HepG2 (cell line): ENCODE results near the gene TRH. TPM values are rescaled to one million over a fixed set of nuclear protein-coding genes. Genes with fewer than 3 reads are reported as not detected.

Experiments used
- ARHGAP35 ChIP-seq: sonication (generic); formaldehyde crosslinking; IDR thresholded peaks from 2 replicates; pipeline ENCODE4 v1.9.0; 2022; ENCODE audit warnings: mild to moderate bottlenecking, inconsistent platforms, moderate library complexity, missing genetic modification reagents, borderline replicate concordance
- ATF4 ChIP-seq, 2 experiments: fragments of 450-650 bp in 1 of 2; sonication (generic) in 1 of 2; formaldehyde crosslinking; IDR thresholded peaks; 2 replicates each; pipeline versions ENCODE4 v1.5.0 to v1.8.0; 2020 to 2022; ENCODE audit warnings: mild to moderate bottlenecking in 1 of 2, missing genetic modification reagents in 1 of 2
- CAMTA2 ChIP-seq: sonication (generic); formaldehyde crosslinking; IDR thresholded peaks from 2 replicates; pipeline ENCODE4 v1.4.0; 2020; ENCODE audit warnings: mild to moderate bottlenecking, missing genetic modification reagents, borderline replicate concordance
- DNMT3B ChIP-seq: conservative IDR thresholded peaks from 2 replicates; pipeline ENCODE4 v1.6.1; 2016; ENCODE audit warnings: missing biosample characterization, control low read depth
- EHMT2 ChIP-seq: fragments of 200-600 bp; sonication (generic); IDR thresholded peaks from 2 replicates; pipeline ENCODE4 v1.7.0; 2017; ENCODE audit warnings: antibody characterized with exemption, low read depth, low read length, borderline replicate concordance
- EP300 ChIP-seq, 3 experiments: sonication (generic) in 1 of 3; formaldehyde crosslinking in 1 of 3; IDR thresholded peaks; 2 replicates each; pipeline versions ENCODE4 v1.5.1 to v1.6.1; 2011 to 2020; ENCODE audit warnings: low read depth in 2 of 3, low read length in 2 of 3, borderline replicate concordance in 1 of 3, improper control_type of control experiment in 1 of 3, mild to moderate bottlenecking in 1 of 3, missing genetic modification reagents in 1 of 3, moderate library complexity in 1 of 3
- MTF2 ChIP-seq: sonication (generic); formaldehyde crosslinking; IDR thresholded peaks from 2 replicates; pipeline ENCODE4 v1.5.0; 2020; ENCODE audit warnings: missing genetic modification reagents, borderline replicate concordance
- PHF8 ChIP-seq: sonication (generic); formaldehyde crosslinking; IDR thresholded peaks from 2 replicates; pipeline ENCODE4 v1.5.0; 2020; ENCODE audit warnings: missing genetic modification reagents
- POLR2G ChIP-seq: fragments of 200-400 bp; formaldehyde crosslinking; IDR thresholded peaks from 2 replicates; pipeline ENCODE4 v1.6.1; 2018; ENCODE audit warnings: mild to moderate bottlenecking, low read depth, low read length, moderate library complexity
- RBAK ChIP-seq: sonication (generic); formaldehyde crosslinking; IDR thresholded peaks from 2 replicates; pipeline ENCODE4 v1.5.1; 2020; ENCODE audit warnings: mild to moderate bottlenecking, missing genetic modification reagents
- SAP130 ChIP-seq: IDR thresholded peaks from 2 replicates; pipeline ENCODE4 v1.6.1; 2016; ENCODE audit warnings: low read depth
- SOX13 ChIP-seq, 3 experiments: fragments of 450-650 bp in 1 of 3; sonication (generic) in 1 of 3; formaldehyde crosslinking in 1 of 3; IDR thresholded peaks in 2 of 3; conservative IDR thresholded peaks in 1 of 3; 2 replicates each; pipeline versions ENCODE4 v1.5.0 to v1.6.1; 2016 to 2020; ENCODE audit warnings: antibody characterized with exemption in 1 of 3, mild to moderate bottlenecking in 1 of 3, missing compliant biosample characterization in 1 of 3, missing genetic modification reagents in 1 of 3, moderate library complexity in 1 of 3
- SRSF4 ChIP-seq: fragments of 200-400 bp; formaldehyde crosslinking; IDR thresholded peaks from one replicate; pipeline ENCODE4 v1.6.1; 2018; ENCODE audit warnings: mild to moderate bottlenecking, low read depth, low read length, moderate library complexity; ENCODE audit not compliant: poor library complexity, severe bottlenecking
- WIZ ChIP-seq: sonication (generic); formaldehyde crosslinking; IDR thresholded peaks from 2 replicates; pipeline ENCODE4 v1.5.1; 2020; ENCODE audit warnings: mild to moderate bottlenecking, missing genetic modification reagents
- ZFP41 ChIP-seq: sonication (generic); formaldehyde crosslinking; IDR thresholded peaks from 2 replicates; pipeline ENCODE4 v1.4.0; 2020; ENCODE audit warnings: mild to moderate bottlenecking, missing genetic modification reagents, borderline replicate concordance
- ZFP82 ChIP-seq: sonication (generic); formaldehyde crosslinking; IDR thresholded peaks from 2 replicates; pipeline ENCODE4 v1.5.1; 2020; ENCODE audit warnings: mild to moderate bottlenecking, missing genetic modification reagents, borderline replicate concordance
- ZFX ChIP-seq: sonication (generic); formaldehyde crosslinking; IDR thresholded peaks from 2 replicates; pipeline ENCODE4 v1.4.0; 2020; ENCODE audit warnings: mild to moderate bottlenecking, low read depth, missing genetic modification reagents, moderate library complexity
- ZMYM2 ChIP-seq: sonication (generic); formaldehyde crosslinking; IDR thresholded peaks from 2 replicates; pipeline ENCODE4 v1.8.0; 2022; ENCODE audit warnings: mild to moderate bottlenecking, missing genetic modification reagents
- ZNF232 ChIP-seq: sonication (generic); formaldehyde crosslinking; IDR thresholded peaks from 2 replicates; pipeline ENCODE4 v1.4.0; 2020; ENCODE audit warnings: missing genetic modification reagents, borderline replicate concordance
- ZNF296 ChIP-seq: sonication (generic); formaldehyde crosslinking; conservative IDR thresholded peaks from 2 replicates; pipeline ENCODE4 v1.5.0; 2020; ENCODE audit warnings: mild to moderate bottlenecking, missing genetic modification reagents
- ZNF644 ChIP-seq: IDR thresholded peaks from 2 replicates; pipeline ENCODE4 v1.6.1; 2016; ENCODE audit warnings: low read depth
- ZNF766 ChIP-seq: sonication (generic); formaldehyde crosslinking; IDR thresholded peaks from 2 replicates; pipeline ENCODE4 v1.5.0; 2020; ENCODE audit warnings: missing genetic modification reagents, borderline replicate concordance
- polyA plus RNA-seq, 8 experiments: library from polyadenylated mRNA; depleted of rRNA in 3 of 8; stranded (reverse) in 7 of 8; unstranded in 1 of 8; fragments of >200 nt; fragmentation: Illumina TruSeq in 4 of 8; extraction: Trizol in 4 of 8; gene quantifications; 2 replicates each; pipeline versions ENCODE4 v1.2.1 to v1.2.3, GENCODE V29; 2011 to 2016; ENCODE audit warnings: low read depth in 4 of 8, missing spikeins in 1 of 8, mixed read lengths in 1 of 8; ENCODE audit not compliant: insufficient read depth in 1 of 8
- total RNA-seq, 5 experiments: library from RNA; depleted of rRNA; stranded (reverse); fragments of >200 nt; fragmentation: Illumina TruSeq; extraction: Trizol; gene quantifications; 2 replicates each; pipeline ENCODE4 v1.2.3, GENCODE V29; 2016; ENCODE audit warnings: low read depth in 1 of 5
- TF ChIP-seq, protein P1 (sequence below): sonication (generic); formaldehyde crosslinking; IDR thresholded peaks from 2 replicates; pipeline ENCODE4 v1.9.0; 2022; ENCODE audit warnings: missing genetic modification reagents, mild to moderate bottlenecking, borderline replicate concordance
- TF ChIP-seq, protein P2 (sequence below): IDR thresholded peaks from 2 replicates; pipeline ENCODE4 v1.6.1; 2016; ENCODE audit warnings: low read depth
- TF ChIP-seq, protein P3 (sequence below): sonication (generic); formaldehyde crosslinking; IDR thresholded peaks from 2 replicates; pipeline ENCODE4 v1.5.0; 2020; ENCODE audit warnings: missing genetic modification reagents

The TRH gene
- total and polyA plus RNA-seq, 2 of the 13 experiments (the other 11 are each of a cell fraction or from before 2014, with no cell fraction given): not detected

DNA sequence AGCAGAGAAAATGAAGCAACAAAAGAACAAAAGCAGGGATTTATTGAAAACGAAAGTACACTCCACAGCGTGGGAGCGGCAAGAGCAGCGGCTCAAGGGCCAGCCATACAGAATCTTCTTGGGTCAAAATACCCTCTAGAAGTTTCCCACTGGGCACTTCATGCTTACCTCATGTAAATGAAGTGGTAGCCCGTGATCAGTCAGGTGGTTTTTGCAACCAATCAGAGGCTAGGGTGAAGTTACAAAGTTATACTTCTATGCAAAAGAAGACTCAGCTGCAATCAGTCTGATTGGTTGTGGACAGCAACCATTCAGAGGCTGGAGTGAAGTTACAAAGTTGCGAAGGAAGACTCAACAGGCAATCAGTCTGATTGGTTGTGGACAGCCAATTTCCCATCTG, 37.8 kb upstream of the TRH start (continued):
- TF ChIP-seq ZFP82 (no peak), ZFX (CRISPR knock-in tag) (no peak), SOX13 (IDR thresholded peaks at IDR 0.05) (no peak), SOX13 (CRISPR knock-in tag; conservative IDR thresholded peaks at IDR 0.05 in 1 of 2, IDR thresholded peaks at IDR 0.05 in 1 of 2) (peak in 1 of 2 experiments; percentile 37; a peak in 1 of 4 replicates), RBAK (no peak), CAMTA2 (no peak), MTF2 (CRISPR knock-in tag) (no peak), ZNF644 (CRISPR knock-in tag) (0 out of 2 replicates have a peak, but pooled peaks have one; percentile 32), ZFP41 (no peak), ZMYM2 (no peak), DNMT3B (0 out of 2 replicates have a peak, but pooled peaks have one; percentile 62), WIZ (CRISPR knock-in tag) (no peak), ARHGAP35 (CRISPR knock-in tag) (no peak), ATF4 (CRISPR knock-in tag; IDR thresholded peaks at IDR 0.05) (0 out of 4 replicates have a peak, but pooled peaks of 1 of the 2 experiments have one; percentile 28), EHMT2 (0 out of 2 replicates have a peak, but pooled peaks have one; percentile 21), ZNF232 (CRISPR knock-in tag) (0 out of 2 replicates have a peak, but pooled peaks have one; percentile 25), ZNF766 (CRISPR knock-in tag) (0 out of 2 replicates have a peak, but pooled peaks have one; percentile 24), EP300 (IDR thresholded peaks at IDR 0.05; ENCODE audit: low read depth in 2 of 2, low read length in 2 of 2) (no peak), EP300 (CRISPR knock-in tag; IDR thresholded peaks at IDR 0.05; ENCODE audit: borderline replicate concordance) (no peak), SAP130 (CRISPR knock-in tag) (peak; percentile 40; the same call in 1 of the 2 replicates), PHF8 (CRISPR knock-in tag) (peak; percentile 38; the same call in 1 of the 2 replicates), ZNF296 (CRISPR knock-in tag) (no peak), POLR2G (no peak; the same call in 1 of the 2 replicates), SRSF4 (no peak)
- TF ChIP-seq, protein P1, sequence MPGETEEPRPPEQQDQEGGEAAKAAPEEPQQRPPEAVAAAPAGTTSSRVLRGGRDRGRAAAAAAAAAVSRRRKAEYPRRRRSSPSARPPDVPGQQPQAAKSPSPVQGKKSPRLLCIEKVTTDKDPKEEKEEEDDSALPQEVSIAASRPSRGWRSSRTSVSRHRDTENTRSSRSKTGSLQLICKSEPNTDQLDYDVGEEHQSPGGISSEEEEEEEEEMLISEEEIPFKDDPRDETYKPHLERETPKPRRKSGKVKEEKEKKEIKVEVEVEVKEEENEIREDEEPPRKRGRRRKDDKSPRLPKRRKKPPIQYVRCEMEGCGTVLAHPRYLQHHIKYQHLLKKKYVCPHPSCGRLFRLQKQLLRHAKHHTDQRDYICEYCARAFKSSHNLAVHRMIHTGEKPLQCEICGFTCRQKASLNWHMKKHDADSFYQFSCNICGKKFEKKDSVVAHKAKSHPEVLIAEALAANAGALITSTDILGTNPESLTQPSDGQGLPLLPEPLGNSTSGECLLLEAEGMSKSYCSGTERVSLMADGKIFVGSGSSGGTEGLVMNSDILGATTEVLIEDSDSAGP (CRISPR knock-in tag): no peak
- TF ChIP-seq, protein P2, sequence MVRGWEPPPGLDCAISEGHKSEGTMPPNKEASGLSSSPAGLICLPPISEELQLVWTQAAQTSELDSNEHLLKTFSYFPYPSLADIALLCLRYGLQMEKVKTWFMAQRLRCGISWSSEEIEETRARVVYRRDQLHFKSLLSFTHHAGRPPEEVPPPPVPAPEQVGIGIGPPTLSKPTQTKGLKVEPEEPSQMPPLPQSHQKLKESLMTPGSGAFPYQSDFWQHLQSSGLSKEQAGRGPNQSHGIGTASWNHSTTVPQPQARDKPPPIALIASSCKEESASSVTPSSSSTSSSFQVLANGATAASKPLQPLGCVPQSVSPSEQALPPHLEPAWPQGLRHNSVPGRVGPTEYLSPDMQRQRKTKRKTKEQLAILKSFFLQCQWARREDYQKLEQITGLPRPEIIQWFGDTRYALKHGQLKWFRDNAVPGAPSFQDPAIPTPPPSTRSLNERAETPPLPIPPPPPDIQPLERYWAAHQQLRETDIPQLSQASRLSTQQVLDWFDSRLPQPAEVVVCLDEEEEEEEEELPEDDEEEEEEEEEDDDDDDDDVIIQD (CRISPR knock-in tag): no peak
- TF ChIP-seq, protein P3, sequence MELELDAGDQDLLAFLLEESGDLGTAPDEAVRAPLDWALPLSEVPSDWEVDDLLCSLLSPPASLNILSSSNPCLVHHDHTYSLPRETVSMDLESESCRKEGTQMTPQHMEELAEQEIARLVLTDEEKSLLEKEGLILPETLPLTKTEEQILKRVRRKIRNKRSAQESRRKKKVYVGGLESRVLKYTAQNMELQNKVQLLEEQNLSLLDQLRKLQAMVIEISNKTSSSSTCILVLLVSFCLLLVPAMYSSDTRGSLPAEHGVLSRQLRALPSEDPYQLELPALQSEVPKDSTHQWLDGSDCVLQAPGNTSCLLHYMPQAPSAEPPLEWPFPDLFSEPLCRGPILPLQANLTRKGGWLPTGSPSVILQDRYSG (CRISPR knock-in tag): no peak
